Choroid plexus epithelial cell (primary cell): ENCODE results near the gene KRT72.

Source experiments
- DNase-seq: peaks from one replicate; pipeline ENCODE4 v3.0.0-alpha.2; 2010; ENCODE audit warnings: low read depth
- H3K4me3 ChIP-seq: 2 replicates; pipeline ENCODE4 v1.5.1; 2011; ENCODE audit warnings: low read depth, mild to moderate bottlenecking, control low read depth, low read length, moderate library complexity
- TF ChIP-seq, protein P1 (sequence below): conservative IDR thresholded peaks from 2 replicates; pipeline ENCODE4 v1.5.1; 2011; ENCODE audit warnings: low read depth, mild to moderate bottlenecking, control low read depth, inconsistent platforms, low read length, moderate library complexity

Gene KRT72

DNA sequence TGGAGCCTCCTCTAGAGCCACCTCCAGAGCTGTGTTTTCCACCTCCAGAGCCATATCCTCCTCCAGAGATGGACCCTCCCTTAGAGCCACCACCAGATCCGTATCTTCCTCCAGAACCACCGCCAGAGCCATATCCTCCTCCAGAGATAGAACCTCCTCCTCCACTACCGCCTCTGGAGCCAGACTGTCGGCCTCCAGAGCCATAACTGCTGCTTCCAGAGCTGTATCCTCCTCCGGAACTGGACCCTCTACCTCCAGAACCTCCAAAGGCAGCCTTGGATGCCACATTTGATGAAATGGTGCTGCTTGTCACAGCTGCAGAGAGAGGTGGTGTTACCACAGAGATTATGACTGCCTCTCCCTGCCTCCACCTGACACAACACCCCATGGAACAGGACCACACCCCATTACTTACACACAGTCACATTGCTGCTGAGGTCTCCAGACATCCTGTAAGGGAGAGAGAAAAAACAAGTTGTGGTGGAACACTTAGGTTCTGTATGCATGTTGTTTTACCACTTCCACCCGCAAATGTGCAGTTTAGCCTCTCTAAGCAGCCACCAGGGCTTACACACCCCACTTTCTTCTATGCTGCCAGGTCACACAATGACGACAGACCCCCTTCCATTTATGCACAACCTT lies 44.0 kb upstream of the KRT72 start:
- no peak for DNase-seq
- TF ChIP-seq, protein P1, sequence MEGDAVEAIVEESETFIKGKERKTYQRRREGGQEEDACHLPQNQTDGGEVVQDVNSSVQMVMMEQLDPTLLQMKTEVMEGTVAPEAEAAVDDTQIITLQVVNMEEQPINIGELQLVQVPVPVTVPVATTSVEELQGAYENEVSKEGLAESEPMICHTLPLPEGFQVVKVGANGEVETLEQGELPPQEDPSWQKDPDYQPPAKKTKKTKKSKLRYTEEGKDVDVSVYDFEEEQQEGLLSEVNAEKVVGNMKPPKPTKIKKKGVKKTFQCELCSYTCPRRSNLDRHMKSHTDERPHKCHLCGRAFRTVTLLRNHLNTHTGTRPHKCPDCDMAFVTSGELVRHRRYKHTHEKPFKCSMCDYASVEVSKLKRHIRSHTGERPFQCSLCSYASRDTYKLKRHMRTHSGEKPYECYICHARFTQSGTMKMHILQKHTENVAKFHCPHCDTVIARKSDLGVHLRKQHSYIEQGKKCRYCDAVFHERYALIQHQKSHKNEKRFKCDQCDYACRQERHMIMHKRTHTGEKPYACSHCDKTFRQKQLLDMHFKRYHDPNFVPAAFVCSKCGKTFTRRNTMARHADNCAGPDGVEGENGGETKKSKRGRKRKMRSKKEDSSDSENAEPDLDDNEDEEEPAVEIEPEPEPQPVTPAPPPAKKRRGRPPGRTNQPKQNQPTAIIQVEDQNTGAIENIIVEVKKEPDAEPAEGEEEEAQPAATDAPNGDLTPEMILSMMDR = no peak

DNA sequence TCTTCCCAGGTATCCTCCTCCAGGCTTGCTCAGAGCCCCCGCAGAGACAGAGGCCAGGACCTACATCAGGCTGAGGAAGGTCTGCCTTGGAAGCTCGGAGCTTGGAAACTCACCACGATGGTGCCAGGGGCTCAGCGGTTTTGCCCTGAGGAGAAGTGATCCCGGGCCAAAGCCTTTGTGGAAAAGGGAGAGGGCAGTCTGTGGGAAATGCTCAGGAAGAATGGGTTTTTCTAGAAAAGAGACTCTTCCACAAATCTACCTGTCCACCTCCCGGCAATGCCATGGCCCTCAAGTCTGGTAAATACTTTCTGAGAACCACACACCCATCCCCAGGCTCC lies 42.8 kb upstream of the KRT72 start:
- TF ChIP-seq, protein P1 = no peak

More for the DNA sequence above, 44.0 kb upstream of the KRT72 start:
- H3K4me3 ChIP-seq = no peak overlapping the region

DNA sequence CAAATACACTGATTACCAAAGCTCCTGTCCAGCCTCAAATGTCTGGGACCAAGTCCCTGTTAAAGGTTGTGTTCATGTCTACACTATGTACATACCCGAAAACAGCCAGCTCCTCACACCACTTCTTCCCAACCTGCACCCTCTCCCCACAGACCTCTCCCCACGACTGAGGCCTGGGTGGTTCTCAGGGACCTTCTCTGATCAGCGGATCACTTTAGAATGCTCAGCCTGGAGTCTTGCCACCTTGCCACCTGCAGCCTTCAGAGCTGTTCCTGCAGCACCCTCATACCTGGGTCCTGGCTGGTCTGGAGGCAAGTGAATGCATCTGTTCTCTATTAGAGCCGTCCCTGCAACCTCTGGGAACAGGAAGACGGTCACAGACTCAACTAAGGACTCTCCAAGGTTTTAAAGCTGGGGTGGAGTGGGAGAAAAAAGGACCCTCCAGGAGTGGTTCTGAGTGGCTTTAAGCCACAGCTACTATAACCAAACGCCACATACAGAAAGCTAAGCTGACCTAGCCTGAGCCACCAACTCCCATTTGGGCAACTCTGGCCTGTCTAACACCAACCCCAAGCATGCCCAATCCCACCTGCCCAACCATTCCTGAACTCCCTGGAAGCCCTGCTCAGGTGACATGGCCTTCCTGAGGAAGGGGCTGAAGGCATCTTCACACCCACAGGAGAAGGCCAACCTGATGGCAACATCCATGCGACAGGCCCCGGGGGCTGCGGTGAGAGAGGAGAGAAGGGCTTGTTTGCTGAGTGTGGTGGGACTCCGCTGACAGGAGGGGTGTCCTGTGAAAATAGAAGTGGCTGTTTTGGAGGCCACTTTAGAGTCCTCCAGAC lies 42.2 kb upstream of the KRT72 start:
- TF ChIP-seq, protein P1 = no peak
- DNase-seq = no peak
- no peak overlapping the region for H3K4me3 ChIP-seq

More for the DNA sequence above, 42.8 kb upstream of the KRT72 start:
- no peak for DNase-seq
- H3K4me3 ChIP-seq = no peak overlapping the region

DNA sequence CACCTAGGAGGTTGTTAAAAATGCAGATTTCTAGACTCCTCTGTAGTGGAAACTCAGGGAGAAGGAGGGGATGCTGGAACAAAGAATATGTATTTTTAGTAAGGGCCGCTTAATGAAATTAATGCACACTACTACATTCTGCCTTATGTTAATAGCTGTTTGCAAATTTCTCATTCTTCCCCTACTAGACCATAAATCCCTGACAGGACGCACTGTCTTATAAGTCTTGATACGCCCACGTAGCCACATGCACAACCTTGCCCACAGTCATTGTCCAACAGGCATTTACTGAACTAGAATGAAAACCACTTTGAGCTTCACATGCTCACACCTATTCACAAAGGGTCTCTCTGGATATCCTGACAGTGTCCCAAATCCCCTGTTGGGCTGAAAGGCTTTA lies 40.2 kb upstream of the KRT72 start:
- TF ChIP-seq, protein P1 = no peak
- DNase-seq = no peak
- H3K4me3 ChIP-seq = no peak overlapping the region

DNA sequence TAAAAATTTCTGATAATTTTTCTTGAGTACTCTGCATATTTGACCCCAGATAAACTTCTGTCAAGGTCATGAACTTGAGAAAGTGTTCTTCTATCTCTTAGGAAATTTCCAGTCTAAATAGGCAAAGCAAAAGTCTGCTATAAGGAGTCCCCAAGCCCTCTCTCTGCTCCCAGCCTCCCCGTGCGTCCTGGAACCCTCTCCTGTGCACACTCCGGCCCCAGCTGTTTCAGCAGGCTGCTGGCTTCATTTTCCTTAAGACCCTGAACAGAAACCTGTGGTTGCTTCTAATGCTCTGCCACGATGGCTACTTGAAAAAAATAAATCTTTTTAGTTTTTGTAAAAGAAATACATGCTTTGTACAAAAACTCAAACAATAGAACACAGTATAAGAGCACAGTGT lies 36.0 kb upstream of the KRT72 start:
- no peak overlapping the region for H3K4me3 ChIP-seq
- TF ChIP-seq, protein P1 = no peak
- no peak for DNase-seq

DNA sequence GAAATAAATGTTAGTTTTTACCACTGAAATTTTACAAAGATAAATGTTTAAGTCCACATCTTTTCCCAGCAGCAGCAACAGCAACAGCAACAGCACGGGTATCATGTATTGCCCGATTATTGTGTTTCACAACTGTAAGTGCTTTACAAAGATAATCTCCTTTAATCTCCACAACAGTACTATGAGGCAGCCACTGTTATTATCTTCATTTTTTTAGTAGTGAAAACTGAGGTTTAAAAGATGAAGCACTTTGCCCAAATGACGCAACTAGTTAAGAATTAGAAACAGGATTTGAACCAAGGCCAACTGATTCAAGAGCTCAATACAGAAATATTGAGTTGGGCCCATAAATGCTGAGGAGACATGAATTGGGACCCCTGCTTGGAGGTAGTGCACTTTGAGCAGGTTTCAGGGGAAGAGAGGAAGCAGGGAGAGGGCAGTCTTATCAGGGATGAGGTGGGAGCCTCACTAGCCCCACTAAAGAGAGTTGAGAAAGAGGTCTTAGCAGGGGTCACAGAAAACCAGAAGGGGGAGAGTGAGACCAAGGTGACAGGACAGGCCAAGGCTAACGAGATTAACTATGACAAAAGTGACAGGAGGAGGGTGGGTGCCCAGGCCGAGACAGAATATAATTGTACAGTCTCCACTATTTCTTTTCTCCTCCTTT lies 35.5 kb upstream of the KRT72 start:
- DNase-seq = no peak
- no peak overlapping the region for H3K4me3 ChIP-seq
- TF ChIP-seq, protein P1 = no peak
